NOMO-1 (cell line): ENCODE data around the gene FAT3.

ENCODE experiments used
- DNase-seq, 2 experiments: peaks; one replicate each; lab custom pipeline; 2025; ENCODE audit not compliant: unreplicated experiment in 2 of 2; lab: John Stamatoyannopoulos, UW

FAT3 gene

GRCh38 chr11:92227230-92227814, 2.7 kb downstream of the FAT3 start:
- no peak for DNase-seq

DNA sequence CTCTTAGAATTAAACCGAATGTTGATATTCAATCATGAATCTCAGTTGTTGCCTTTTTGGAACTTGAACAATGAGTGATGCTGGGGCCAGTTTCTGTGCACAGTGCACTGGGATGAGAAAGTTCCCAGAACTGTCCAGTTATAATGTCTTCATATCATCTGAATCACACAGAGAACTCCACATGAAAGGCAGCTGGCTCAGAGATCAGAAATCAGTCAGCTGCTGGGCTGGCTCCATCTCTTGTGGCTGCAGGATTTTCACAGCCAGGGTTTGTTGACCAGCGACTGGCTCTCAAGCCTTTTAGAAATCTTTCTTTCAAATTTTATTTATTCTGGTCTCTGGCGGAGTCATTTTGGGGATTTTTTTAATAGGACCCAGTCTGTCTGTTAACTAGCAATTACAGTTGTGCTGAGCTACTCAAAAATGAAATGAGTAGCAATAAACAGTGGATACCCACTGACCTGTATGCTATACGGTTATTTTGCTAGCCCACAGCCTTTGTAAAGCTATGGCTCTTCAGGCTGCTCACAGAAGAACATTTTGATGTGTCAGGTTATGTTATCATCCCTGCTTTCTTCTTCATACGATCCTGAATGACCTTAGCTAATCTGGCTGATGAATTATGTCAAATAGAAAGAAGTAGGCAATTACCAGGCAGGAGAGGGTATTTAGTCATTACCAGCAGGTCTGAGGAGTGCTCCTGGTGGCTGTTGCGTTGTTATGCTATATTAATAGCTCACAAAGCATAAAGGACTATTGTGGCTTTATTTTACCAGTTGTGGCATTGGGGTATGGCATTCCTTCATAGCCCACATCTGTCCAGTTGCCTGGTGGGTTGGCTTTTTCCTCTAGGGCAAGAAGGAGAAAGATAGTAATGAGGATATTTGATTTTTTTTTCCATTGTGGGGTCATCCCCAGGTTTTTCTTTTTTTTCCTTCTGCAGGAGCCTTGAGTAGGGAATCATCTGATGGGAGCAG, 3.6 kb downstream of the FAT3 start:
- DNase-seq = no peak

DNA sequence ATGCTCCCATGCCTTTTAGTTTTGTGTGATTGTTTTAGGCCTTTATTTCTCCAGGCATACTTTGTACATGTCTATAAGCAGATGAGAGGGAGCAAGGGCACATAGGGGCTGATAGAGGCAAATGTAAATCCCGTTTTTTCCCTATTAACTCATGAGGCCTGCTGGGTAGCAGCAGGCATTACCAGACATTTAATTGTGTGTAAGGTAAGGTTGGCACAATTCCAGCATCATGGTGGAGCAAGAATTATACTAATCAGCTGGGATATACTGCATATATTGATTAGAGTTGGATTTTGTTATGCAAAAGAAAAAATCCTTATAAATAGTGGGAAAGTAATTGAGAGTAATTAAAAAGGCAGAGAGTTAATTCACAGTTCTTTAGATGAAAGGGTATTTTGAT, 12.2 kb downstream of the FAT3 start:
- no peak for DNase-seq

- DNase-seq = no peak
Measured at GRCh38 chr11:92240916-92241315, 16.3 kb downstream of the FAT3 start.

- DNase-seq = no peak
Measured at GRCh38 chr11:92245700-92246271, 21.2 kb downstream of the FAT3 start.

- DNase-seq = no peak
Measured at GRCh38 chr11:92246630-92247029, 22.0 kb downstream of the FAT3 start.

DNA sequence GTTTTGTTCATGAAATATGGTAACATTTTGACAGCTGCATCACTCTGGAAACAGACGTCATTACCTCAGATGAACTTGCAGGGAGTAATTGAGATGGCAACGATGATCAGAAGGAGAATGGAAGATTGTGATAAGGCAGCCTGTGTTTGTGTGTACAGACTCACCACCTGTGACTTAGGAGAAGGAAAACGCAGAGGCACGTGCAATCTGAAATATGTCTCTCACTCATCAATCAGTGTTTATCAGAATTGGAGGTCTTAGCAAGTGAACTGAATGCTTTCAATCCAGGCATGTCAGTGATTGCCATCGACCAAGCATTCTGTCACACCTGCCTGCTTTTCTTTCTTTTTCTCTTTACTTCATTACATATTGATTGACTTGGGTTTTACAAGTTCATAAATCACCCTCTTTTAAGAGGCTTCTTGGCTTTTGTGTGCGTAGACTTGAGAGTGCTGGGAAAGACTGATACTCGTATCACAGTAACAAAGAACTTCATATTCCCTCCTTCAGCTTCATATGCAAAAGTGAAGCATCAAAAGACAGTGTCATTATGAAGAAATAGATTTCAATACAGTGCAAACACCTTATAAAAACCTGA, 24.6 kb downstream of the FAT3 start:
- no peak for DNase-seq

DNA sequence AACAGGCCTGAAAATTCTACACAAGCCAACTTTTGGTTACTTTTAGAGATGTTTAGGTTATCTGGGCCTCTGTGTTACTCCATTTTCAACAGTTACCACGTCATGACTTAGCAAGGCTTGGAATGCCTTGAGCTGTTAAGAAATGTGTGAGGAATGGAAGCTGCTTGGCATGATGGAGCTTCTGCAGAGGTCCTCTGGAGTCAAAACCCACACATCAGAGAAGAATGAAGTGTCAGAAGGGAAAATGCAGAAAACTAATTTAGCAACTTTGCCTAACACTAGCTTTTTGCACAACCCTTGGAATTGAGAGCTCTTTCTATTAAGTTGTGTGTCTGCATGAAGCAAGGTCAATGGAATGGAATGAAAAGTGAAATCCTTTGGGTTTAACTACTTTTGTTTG, 27.4 kb downstream of the FAT3 start:
- no peak for DNase-seq

DNA sequence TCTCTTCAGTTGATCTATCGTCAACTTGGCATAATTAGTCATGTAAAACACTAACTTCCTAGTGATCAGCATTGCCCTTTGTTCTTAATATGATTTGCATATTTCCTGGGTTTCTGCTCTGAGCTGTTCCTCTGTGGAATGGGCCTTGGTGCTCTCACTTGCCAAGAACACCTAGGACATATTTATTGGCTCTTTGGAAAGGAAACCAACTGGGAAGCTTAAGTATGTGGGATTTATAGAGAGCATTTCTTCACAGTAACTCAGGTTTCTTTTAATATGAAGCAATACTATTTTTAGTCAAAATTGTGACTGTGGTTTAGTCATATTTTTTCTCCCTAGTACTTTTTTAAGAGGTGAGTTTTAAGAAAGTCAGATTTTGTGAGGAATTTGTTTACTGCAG, 28.8 kb downstream of the FAT3 start:
- DNase-seq = no peak

- DNase-seq = no peak
Measured at GRCh38 chr11:92253945-92254344, 29.3 kb downstream of the FAT3 start.

DNA sequence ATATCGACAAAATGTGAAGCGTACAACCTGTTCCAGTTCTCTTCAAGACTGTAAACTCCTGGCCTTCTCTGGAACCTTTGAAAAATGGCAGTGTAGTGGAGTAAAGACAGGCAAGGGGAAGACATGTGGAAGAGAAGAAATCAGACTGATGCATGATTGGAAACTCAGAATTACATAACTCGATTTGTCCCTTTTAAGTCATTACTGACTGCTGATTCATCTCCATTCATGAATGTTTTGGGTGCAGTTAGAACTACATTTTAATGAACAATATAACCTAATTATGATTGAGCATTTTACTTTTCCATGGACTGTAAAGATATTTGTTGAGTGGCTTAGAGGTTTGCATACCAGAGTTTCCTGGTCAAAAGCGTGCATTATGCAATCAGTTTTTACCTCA, 32.9 kb downstream of the FAT3 start:
- DNase-seq = no peak

DNA sequence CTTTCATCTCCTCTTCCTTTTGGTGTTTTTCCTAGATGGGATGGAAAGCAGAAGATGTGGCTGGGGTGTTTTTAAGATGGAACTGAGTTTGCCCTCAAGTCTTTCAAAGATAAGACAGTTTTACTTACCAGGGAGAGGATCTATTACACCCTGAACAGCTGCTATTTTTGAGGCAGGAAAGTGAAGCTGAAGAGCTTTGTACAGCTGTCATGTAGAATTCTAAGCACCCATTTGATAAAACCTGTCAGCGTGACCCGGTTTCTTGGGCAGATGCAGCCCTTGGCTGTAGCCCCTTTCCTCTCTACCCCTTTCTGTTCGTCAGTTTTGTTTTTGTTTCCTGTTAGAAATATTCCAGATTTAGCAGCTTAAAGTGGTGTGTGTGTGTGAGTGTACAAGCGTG, 35.2 kb downstream of the FAT3 start:
- no peak for DNase-seq

DNA sequence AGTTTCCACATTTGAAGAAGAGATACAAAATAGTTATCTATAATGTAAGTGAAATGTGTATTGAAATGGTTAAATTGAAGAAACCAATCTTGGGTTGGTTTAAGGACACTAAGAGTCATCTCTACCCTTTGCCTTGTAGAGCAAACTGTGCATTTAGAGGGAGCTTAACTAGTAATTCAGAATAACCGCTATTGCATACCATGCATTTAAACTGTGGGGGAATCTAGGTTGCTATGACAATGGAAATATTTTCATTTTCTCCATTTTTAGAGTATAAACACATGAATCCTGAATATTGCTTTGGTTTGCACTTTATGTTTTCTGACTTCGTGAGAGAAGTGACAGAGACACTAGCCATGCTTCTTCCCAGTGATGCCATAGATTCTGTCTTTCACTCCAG, 39.7 kb downstream of the FAT3 start:
- no peak for DNase-seq

GRCh38 chr11:92266806-92267205, 42.2 kb downstream of the FAT3 start:
- DNase-seq = no peak

- DNase-seq = no peak
Measured at GRCh38 chr11:92267278-92267677, 42.7 kb downstream of the FAT3 start.

GRCh38 chr11:92267968-92268367, 43.4 kb downstream of the FAT3 start:
- no peak for DNase-seq

DNA sequence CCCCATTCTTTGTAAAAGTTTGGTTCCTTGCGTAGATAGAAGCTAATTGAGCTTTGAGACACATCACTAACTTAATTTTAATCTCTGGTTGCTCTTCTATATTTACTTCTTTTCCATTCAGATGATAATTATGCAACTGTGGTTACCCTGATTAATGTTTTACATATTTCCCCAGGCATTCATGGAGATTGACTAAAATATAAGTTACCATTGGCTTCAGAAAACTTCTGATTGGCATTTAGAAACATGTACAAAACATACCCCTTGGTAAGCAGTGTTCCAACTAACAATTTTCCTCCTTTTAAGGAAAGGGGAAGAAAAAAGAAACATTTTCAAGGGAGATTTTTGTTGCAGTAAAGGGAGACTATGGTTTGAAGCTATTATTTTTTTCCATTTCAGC, 43.9 kb downstream of the FAT3 start:
- no peak for DNase-seq

- no peak for DNase-seq
Measured at GRCh38 chr11:92269021-92269420, 44.4 kb downstream of the FAT3 start.

GRCh38 chr11:92269841-92270240, 45.2 kb downstream of the FAT3 start:
- no peak for DNase-seq

GRCh38 chr11:92272651-92273050, 48.0 kb downstream of the FAT3 start:
- no peak for DNase-seq
